ENCODE results near the gene IQCB1. TPM values are rescaled to one million over a fixed set of nuclear protein-coding genes. Genes with fewer than 3 reads are reported as not detected.
A peak's percentile ranks its signal among the peaks of the same experiment; 100 is the strongest.

IQCB1 gene
- total and polyA plus RNA-seq, 9 of the 15 experiments (the other 6 are each of a cell fraction or from before 2014, with no cell fraction given) = 21.1 to 38.1 (median 27.5) TPM

DNA sequence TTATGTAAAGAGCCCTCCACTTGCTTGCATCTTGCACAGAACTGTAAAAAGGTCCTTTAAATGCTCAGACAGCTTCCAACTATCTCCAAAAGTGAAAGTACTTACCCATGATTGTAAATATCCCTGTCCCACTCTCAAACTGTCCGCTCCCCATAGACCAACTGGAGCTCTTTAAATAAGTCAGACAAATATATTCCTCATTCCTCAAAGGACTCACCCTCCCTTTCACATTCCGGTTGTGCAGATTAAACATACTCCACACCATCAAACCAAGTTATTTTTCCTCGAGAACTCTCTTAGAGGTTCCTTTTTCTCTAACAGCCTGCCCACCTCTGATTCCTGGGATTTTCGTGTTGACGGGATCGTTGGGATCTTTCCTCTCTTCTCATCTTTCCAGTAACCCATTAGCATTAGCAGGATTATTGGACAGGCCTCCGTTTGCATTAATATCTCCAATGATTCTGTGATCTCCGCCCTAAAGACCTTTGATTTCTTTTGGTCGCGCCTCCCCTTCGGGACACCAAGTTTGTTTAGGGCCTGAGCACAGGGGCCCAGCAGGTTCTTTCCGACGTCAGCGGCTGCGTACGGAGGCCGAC is 86.1 kb downstream of the IQCB1 start:
- no peaks in the 10 kb centered on the region for H3K9me3 ChIP-seq (replicated peaks; ENCODE audit: control insufficient read depth, insufficient read depth, low read depth, low read length)
- CTCF ChIA-PET (ENCODE audit: low intra/inter-chr PET ratio) = no interaction called here
- ATAC-seq (peak; percentile 77), DNase-seq (ENCODE audit: extremely low read depth in 1 of 4, low spot score in 3 of 4) (peak in 1 of 4 experiments; percentile 54), FAIRE-seq (no peak)
- no TSS peak for BruUV-seq (replicated peaks)
- peak overlapping the region; percentile 88 for H3K27ac ChIP-seq (ENCODE audit: extremely low read depth, low read depth, low read length)
- H3K27me3 ChIP-seq (ENCODE audit: control insufficient read depth in 2 of 2, insufficient read depth in 2 of 2, low read length in 2 of 2) = no peaks in the 10 kb centered on the region
- H3K36me3 ChIP-seq (ENCODE audit: control insufficient read depth, insufficient read depth, low read length) = no peaks in the 10 kb centered on the region
- peak overlapping the region; percentile 95 for H2AFZ ChIP-seq (ENCODE audit: low read depth, low read length)
- intact Hi-C loops (cut with micrococcal nuclease) = no loop called here
- POLR2A ChIA-PET = interaction anchor here (0.6 to 1.2 kb wide), 5 partner anchors 15 to 86 kb away, joined by 3 to 4 read pairs (median 3); no protein-coding TSS in a partner anchor
- peaks cover 43% of the 10 kb centered on the region for H3K79me2 ChIP-seq (ENCODE audit: control insufficient read depth, insufficient read depth, low read length)
- peak overlapping the region; percentile 93 to 95 for H3K9ac ChIP-seq (ENCODE audit: insufficient read depth in 1 of 2, low read depth in 2 of 2, low read length in 2 of 2)
- TF ChIP-seq, protein P1, sequence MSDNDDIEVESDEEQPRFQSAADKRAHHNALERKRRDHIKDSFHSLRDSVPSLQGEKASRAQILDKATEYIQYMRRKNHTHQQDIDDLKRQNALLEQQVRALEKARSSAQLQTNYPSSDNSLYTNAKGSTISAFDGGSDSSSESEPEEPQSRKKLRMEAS (CRISPR knock-in tag; IDR thresholded peaks at IDR 0.05) = no peak
- TF ChIP-seq IRF2 (CRISPR knock-in tag; IDR thresholded peaks at IDR 0.05) = no peak
- 0 out of 2 replicates have a peak, but pooled peaks have one; percentile 1 for TF ChIP-seq ZC3H4 (CRISPR knock-in tag; IDR thresholded peaks at IDR 0.05; ENCODE audit: borderline replicate concordance)
- peak; percentile 40; the same call in 1 of the 2 replicates for TF ChIP-seq GTF2E2 (tag; IDR thresholded peaks at IDR 0.05)
- peak in 1 of 2 experiments; percentile 60; a peak in 1 of 4 replicates for TF ChIP-seq FOXA3 (CRISPR knock-in tag; conservative IDR thresholded peaks at IDR 0.05 in 1 of 2, IDR thresholded peaks at IDR 0.05 in 1 of 2)
- TF ChIP-seq, protein P2, sequence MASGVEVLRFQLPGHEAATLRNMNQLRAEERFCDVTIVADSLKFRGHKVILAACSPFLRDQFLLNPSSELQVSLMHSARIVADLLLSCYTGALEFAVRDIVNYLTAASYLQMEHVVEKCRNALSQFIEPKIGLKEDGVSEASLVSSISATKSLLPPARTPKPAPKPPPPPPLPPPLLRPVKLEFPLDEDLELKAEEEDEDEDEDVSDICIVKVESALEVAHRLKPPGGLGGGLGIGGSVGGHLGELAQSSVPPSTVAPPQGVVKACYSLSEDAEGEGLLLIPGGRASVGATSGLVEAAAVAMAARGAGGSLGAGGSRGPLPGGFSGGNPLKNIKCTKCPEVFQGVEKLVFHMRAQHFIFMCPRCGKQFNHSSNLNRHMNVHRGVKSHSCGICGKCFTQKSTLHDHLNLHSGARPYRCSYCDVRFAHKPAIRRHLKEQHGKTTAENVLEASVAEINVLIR (CRISPR knock-in tag; IDR thresholded peaks at IDR 0.05) = no peak
- 0 out of 4 replicates have a peak, but pooled peaks of 1 of the 2 experiments have one; percentile 33 for TF ChIP-seq TEAD1 (CRISPR knock-in tag; IDR thresholded peaks at IDR 0.05)
- TF ChIP-seq CREM (IDR thresholded peaks at IDR 0.05; ENCODE audit: low read depth) = 0 out of 2 replicates have a peak, but pooled peaks have one; percentile 33
- H3K4me2 ChIP-seq (ENCODE audit: insufficient read depth, low read length) = peak overlapping the region; percentile 91
- H3K4me1 ChIP-seq (replicated peaks in 1 of 2; ENCODE audit: control insufficient read depth in 2 of 2, insufficient read depth in 2 of 2, low read length in 2 of 2) = peaks cover 0 to 6% of the 10 kb centered on the region in 2 experiments; a peak in 2 of 5 replicates
- H4K20me1 ChIP-seq (replicated peaks; ENCODE audit: control insufficient read depth, insufficient read depth, low read length) = 0 out of 2 replicates have a peak, but pooled peaks cover 4% of the 10 kb centered on the region
- no peaks in the 10 kb centered on the region for H3K9me1 ChIP-seq (ENCODE audit: control insufficient read depth, insufficient read depth, low read length)
- peak overlapping the region; percentile 92 for H3K4me3 ChIP-seq
- WGBS (ENCODE audit: insufficient coverage, low coverage, missing lambda C conversion rate) = 2% methylated on average over 16 of the region's 17 CpGs
- in situ Hi-C loops (cut with MboI) = no loop called here

Measured in K562 (cell line).